K562 (cell line): ENCODE data around the gene DAPK1. TPM values are rescaled to one million over a fixed set of nuclear protein-coding genes. Genes with fewer than 3 reads are reported as not detected.
A peak's percentile ranks its signal among the peaks of the same experiment; 100 is the strongest.

Experiments used
- CBFA2T2 ChIP-seq: fragments of 450-650 bp; conservative IDR thresholded peaks from 2 replicates; pipeline ENCODE4 v1.6.1; 2017; ENCODE audit warnings: mild to moderate bottlenecking
- CCNT2 ChIP-seq: IDR thresholded peaks from 2 replicates; pipeline ENCODE4 v1.6.1; 2011; ENCODE audit warnings: borderline replicate concordance, low read depth, mild to moderate bottlenecking, moderate library complexity, mixed read lengths, low read length; ENCODE audit not compliant: insufficient read length; ENCODE audit errors: extremely low read depth
- HDAC2 ChIP-seq: fragments of 450-650 bp; IDR thresholded peaks from 2 replicates; pipeline ENCODE4 v1.6.1; 2016; ENCODE audit warnings: mild to moderate bottlenecking
- ILK ChIP-seq: fragments of 450-650 bp; IDR thresholded peaks from 2 replicates; pipeline ENCODE4 v1.6.1; 2016; ENCODE audit warnings: missing genetic modification characterization, low read depth, mild to moderate bottlenecking, missing compliant biosample characterization, moderate library complexity, borderline replicate concordance
- NFE2 ChIP-seq: IDR thresholded peaks from 2 replicates; pipeline ENCODE4 v1.6.1; 2014; ENCODE audit warnings: antibody characterized with exemption, low read depth
- NR4A1 ChIP-seq, 2 experiments: fragments of 250-450 bp in 1 of 2; fragments of 450-650 bp in 1 of 2; sonication (Bioruptor Pico) in 1 of 2; IDR thresholded peaks; 2 replicates each; pipeline versions ENCODE4 v1.4.0 to v1.6.1; 2016 to 2020; ENCODE audit warnings: mild to moderate bottlenecking in 2 of 2, missing compliant biosample characterization in 1 of 2, missing genetic modification characterization in 1 of 2, moderate library complexity in 1 of 2
- SMAD1 ChIP-seq: fragments of 150-350 bp; IDR thresholded peaks from 2 replicates; pipeline ENCODE4 v1.6.1; 2014; ENCODE audit warnings: low read length, low read depth; ENCODE audit not compliant: partially characterized antibody
- TCF3 ChIP-seq: sonication (generic); formaldehyde crosslinking; IDR thresholded peaks from 2 replicates; pipeline ENCODE4 v1.4.0; 2020; ENCODE audit warnings: mild to moderate bottlenecking, missing genetic modification reagents
- TEAD4 ChIP-seq, 2 experiments: sonication (generic) in 1 of 2; formaldehyde crosslinking in 1 of 2; IDR thresholded peaks; 2 replicates each; pipeline versions ENCODE4 v1.6.1 to v1.8.0; 2012 to 2022; ENCODE audit warnings: borderline replicate concordance in 1 of 2, inconsistent platforms in 1 of 2, low read length in 1 of 2, mild to moderate bottlenecking in 1 of 2, missing genetic modification reagents in 1 of 2
- polyA plus RNA-seq, 8 experiments: library from polyadenylated mRNA; depleted of rRNA in 4 of 8; stranded (reverse) in 5 of 8; unstranded in 3 of 8; fragments of >200 nt; fragmentation: Nextera tagmentation in 2 of 8; fragmentation: Illumina TruSeq in 1 of 8; extraction: Ambion mirVana in 2 of 8; extraction: Trizol in 1 of 8; gene quantifications; 2 replicates each; pipeline versions ENCODE4 v1.2.1 to v1.2.3, GENCODE V29; 2011 to 2014; ENCODE audit warnings: inconsistent platforms in 1 of 8, missing spikeins in 1 of 8
- total RNA-seq, 7 experiments: library from RNA; depleted of rRNA in 6 of 7; stranded (reverse); fragments of >200 nt in 6 of 7; fragmentation: Illumina TruSeq in 2 of 7; extraction: Trizol in 2 of 7; gene quantifications; 2 replicates each; pipeline versions ENCODE4 v1.2.1 to v1.2.3, GENCODE V29; 2011 to 2021; ENCODE audit warnings: low replicate concordance in 1 of 7
- TF ChIP-seq, protein P1 (sequence below): sonication (generic); formaldehyde crosslinking; IDR thresholded peaks from 2 replicates; pipeline ENCODE4 v1.8.1; 2023; ENCODE audit warnings: missing genetic modification reagents, mild to moderate bottlenecking, borderline replicate concordance
- TF ChIP-seq, protein P2 (sequence below): fragments of 200-800 bp; sonication (Bioruptor generic); IDR thresholded peaks from 2 replicates; pipeline ENCODE4 v1.6.1; 2017; ENCODE audit warnings: missing genetic modification characterization, missing compliant biosample characterization
- TF ChIP-seq, protein P3 (sequence below): IDR thresholded peaks from 3 replicates; pipeline ENCODE4 v1.6.1; 2011; ENCODE audit warnings: borderline replicate concordance, mild to moderate bottlenecking; ENCODE audit not compliant: insufficient read length, insufficient read depth

Gene DAPK1
- total and polyA plus RNA-seq, 9 of the 15 experiments (the other 6 are each of a cell fraction or from before 2014, with no cell fraction given): 1.7 to 26.4 (median 15.8) TPM

DNA sequence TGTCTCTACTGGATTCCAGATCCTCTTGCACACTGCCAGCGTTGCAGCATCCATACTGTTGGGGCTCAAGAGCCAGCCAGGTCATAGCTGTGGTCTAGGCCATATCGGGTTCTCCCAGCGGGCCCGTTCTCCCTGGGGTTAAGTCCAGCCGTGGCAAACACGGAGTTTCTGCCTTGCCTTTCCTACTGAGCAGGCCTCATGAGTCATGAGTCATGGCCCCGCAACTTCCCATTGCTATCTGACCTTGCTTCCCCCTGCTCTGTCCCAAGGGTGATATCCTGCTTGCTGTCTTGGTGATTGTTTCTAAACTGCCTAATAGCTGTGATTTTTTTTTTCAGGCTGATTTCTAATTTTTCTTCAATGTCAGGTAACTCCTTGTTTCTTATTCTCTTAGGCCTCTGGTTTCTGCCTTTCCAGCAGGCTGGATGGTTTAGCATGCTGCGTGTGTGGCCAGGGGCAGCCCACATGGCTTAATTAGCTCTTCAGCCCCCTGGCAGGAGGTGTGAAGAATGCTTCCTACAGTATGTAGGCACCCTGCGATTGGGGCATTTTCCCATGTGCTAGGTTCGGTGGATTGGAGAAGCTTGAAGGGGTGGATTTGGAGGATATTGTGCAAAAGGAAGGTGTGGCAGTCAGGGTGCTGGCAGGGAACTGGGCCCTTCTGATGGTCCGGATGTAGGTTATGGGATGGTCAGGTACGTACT lies 18.7 kb downstream of the DAPK1 start (continued):
- TF ChIP-seq, protein P1, sequence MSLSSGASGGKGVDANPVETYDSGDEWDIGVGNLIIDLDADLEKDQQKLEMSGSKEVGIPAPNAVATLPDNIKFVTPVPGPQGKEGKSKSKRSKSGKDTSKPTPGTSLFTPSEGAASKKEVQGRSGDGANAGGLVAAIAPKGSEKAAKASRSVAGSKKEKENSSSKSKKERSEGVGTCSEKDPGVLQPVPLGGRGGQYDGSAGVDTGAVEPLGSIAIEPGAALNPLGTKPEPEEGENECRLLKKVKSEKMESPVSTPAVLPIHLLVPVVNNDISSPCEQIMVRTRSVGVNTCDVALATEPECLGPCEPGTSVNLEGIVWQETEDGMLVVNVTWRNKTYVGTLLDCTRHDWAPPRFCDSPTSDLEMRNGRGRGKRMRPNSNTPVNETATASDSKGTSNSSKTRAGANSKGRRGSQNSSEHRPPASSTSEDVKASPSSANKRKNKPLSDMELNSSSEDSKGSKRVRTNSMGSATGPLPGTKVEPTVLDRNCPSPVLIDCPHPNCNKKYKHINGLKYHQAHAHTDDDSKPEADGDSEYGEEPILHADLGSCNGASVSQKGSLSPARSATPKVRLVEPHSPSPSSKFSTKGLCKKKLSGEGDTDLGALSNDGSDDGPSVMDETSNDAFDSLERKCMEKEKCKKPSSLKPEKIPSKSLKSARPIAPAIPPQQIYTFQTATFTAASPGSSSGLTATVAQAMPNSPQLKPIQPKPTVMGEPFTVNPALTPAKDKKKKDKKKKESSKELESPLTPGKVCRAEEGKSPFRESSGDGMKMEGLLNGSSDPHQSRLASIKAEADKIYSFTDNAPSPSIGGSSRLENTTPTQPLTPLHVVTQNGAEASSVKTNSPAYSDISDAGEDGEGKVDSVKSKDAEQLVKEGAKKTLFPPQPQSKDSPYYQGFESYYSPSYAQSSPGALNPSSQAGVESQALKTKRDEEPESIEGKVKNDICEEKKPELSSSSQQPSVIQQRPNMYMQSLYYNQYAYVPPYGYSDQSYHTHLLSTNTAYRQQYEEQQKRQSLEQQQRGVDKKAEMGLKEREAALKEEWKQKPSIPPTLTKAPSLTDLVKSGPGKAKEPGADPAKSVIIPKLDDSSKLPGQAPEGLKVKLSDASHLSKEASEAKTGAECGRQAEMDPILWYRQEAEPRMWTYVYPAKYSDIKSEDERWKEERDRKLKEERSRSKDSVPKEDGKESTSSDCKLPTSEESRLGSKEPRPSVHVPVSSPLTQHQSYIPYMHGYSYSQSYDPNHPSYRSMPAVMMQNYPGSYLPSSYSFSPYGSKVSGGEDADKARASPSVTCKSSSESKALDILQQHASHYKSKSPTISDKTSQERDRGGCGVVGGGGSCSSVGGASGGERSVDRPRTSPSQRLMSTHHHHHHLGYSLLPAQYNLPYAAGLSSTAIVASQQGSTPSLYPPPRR (CRISPR knock-in tag): no peak
- TF ChIP-seq HDAC2: peak; percentile 94
- TF ChIP-seq NR4A1 (CRISPR knock-in tag; IDR thresholded peaks at IDR 0.05): no peak
- TF ChIP-seq NR4A1 (tag; IDR thresholded peaks at IDR 0.05): no peak
- TF ChIP-seq, protein P2, sequence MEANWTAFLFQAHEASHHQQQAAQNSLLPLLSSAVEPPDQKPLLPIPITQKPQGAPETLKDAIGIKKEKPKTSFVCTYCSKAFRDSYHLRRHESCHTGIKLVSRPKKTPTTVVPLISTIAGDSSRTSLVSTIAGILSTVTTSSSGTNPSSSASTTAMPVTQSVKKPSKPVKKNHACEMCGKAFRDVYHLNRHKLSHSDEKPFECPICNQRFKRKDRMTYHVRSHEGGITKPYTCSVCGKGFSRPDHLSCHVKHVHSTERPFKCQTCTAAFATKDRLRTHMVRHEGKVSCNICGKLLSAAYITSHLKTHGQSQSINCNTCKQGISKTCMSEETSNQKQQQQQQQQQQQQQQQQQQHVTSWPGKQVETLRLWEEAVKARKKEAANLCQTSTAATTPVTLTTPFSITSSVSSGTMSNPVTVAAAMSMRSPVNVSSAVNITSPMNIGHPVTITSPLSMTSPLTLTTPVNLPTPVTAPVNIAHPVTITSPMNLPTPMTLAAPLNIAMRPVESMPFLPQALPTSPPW: peak; percentile 45
- TF ChIP-seq, protein P3, sequence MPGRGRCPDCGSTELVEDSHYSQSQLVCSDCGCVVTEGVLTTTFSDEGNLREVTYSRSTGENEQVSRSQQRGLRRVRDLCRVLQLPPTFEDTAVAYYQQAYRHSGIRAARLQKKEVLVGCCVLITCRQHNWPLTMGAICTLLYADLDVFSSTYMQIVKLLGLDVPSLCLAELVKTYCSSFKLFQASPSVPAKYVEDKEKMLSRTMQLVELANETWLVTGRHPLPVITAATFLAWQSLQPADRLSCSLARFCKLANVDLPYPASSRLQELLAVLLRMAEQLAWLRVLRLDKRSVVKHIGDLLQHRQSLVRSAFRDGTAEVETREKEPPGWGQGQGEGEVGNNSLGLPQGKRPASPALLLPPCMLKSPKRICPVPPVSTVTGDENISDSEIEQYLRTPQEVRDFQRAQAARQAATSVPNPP: no peak
- TF ChIP-seq TEAD4 (IDR thresholded peaks at IDR 0.05; ENCODE audit: low read length): peak; percentile 83
- no peak for TF ChIP-seq TEAD4 (CRISPR knock-in tag; IDR thresholded peaks at IDR 0.05; ENCODE audit: borderline replicate concordance)
- peak; percentile 59 for TF ChIP-seq CCNT2
- TF ChIP-seq NFE2: peak; percentile 79
- peak; percentile 89 for TF ChIP-seq TCF3 (CRISPR knock-in tag)
- TF ChIP-seq ILK (tag): no peak
- TF ChIP-seq SMAD1: no peak
- peak; percentile 87 for TF ChIP-seq CBFA2T2
